ENCODE data around the gene ASGR1. TPM values are rescaled to one million over a fixed set of nuclear protein-coding genes. Genes with fewer than 3 reads are reported as not detected.

ASGR1 gene
- total RNA-seq, 2 experiments from 2014 or later, result 0.65 to 1.3 TPM

- POLR2A ChIA-PET, result interaction anchor here (3.3 kb wide), 1 partner anchor 19 kb away, joined by 19 read pairs; the partner anchor contains the start of gene PHF23
- CTCF ChIA-PET, result interaction anchor here (1.5 kb wide), 1 partner anchor 63 kb away, joined by 4 read pairs; the partner anchor contains the start of gene SLC2A4
These were observed 39.0 kb upstream of the ASGR1 start for GRCh38 chr17:7218166-7218565.

DNA sequence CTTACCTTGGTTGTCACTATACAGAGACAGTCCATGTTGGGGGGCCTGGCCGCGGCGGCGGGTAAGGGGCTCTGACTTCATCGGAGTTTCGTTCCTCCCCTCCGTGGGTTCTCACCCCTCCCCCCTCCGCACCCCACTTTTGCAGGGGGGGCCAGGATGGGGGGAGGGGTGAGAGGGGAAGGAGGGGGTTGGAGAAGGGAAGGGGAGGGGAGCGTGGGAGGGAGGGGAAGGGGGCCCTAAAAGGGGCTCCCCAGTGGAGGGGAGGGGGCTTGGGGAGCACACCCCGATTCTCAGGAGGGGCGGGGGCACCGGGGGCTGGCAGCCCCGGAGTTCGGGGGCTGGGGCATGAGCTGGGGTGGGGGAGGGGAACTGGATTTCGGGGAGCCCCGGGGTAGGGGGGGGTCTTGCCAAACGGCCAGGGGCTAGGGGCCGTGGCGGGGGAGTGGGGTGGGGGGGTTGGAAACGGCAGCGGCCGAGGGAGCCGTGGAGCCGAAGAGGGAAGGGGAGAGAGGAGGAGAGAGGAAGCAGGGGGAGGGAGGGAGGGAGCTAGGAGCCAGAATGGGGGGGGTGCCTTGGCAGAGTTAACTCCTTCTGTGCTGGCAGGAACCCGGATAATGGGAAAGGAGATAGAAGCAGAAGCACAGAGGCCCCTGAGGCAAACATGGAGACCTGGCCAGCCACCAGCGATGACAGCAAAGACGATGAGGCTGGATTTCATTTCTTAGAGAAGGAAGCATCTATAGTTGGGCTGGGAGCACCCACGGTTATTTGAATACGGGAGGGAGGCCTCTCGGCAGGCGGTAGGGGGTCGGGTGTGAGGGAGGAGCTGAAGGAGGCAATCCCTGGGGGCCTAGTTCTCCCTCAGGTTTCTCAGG is 38.2 kb upstream of the ASGR1 start:
- CTCF ChIA-PET, result no interaction called here
- POLR2A ChIA-PET, result no interaction called here

DNA sequence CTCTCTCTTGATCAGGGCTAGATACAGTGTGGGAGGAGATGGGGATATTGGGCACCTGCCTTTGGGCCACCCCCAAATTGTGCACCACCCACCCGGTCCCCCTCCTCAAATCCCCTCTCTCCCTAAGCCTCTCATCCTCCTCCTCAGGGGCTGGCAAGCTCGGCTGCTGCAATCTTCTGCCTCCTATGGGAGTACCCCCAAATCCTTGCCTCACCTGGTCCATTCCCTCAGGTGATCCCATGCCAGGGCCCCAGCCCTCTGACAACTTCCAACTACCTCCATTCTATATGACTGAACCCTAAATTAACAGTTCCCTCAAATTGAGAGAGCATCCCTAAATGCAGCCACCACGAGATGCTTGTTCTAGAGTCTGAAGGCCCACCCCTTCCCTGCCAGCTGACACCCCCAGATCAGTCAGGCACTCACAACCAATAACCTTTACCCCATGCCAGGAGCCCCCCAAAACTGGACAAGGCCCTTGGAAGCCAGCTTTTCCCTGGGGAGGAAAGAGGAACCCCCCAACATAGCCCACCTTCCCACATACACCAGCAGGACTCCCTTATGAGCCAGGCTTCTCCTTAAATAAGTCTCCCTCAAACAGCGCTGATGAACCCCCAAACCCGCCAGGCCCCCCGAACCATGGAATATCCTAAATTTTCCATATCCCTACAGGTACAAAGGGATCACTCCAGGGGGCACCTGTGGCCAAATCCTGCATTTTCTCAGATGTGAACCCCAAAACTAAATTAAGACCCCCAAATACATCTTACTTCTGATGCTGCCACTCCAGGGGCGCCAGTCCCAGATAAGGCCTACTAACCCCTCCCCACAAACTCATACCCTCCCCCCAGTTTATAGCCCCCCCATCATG is 37.3 kb upstream of the ASGR1 start:
- POLR2A ChIA-PET, result interaction anchor here (0.5 kb wide), 1 partner anchor 22 kb away, joined by 3 read pairs; no protein-coding TSS in a partner anchor

GRCh38 chr17:7215652-7216180 is 36.5 kb upstream of the ASGR1 start:
- CTCF ChIA-PET, result interaction anchor here (0.9 kb wide), 1 partner anchor 77 kb away, joined by 3 read pairs; no protein-coding TSS in a partner anchor
- POLR2A ChIA-PET, result interaction anchor here (0.5 kb wide), 1 partner anchor 22 kb away, joined by 3 read pairs; no protein-coding TSS in a partner anchor

More for the DNA sequence above, 37.3 kb upstream of the ASGR1 start:
- CTCF ChIA-PET, result interaction anchor here (0.9 kb wide), 1 partner anchor 76 kb away, joined by 3 read pairs; no protein-coding TSS in a partner anchor

GRCh38 chr17:7215136-7215638 is 36.0 kb upstream of the ASGR1 start:
- CTCF ChIA-PET, result no interaction called here
- POLR2A ChIA-PET, result interaction anchor here (1.0 kb wide), 1 partner anchor 23 kb away, joined by 3 read pairs; no protein-coding TSS in a partner anchor

GRCh38 chr17:7214300-7215135 is 35.3 kb upstream of the ASGR1 start:
- ChIA-PET POLR2A (interaction anchor here (0.5 to 1.0 kb wide), 2 partner anchors 23 to 975 kb away, joined by 3 read pairs; no protein-coding TSS in a partner anchor), CTCF (interaction anchor here (0.6 to 1.1 kb wide), 4 partner anchors 9 to 169 kb away, joined by 3 to 4 read pairs (median 3); no protein-coding TSS in a partner anchor)

- CTCF ChIA-PET, result interaction anchor here (0.6 to 1.1 kb wide), 4 partner anchors 8 to 168 kb away, joined by 3 to 4 read pairs (median 3); no protein-coding TSS in a partner anchor
These were observed 34.7 kb upstream of the ASGR1 start for GRCh38 chr17:7213895-7214299.

DNA sequence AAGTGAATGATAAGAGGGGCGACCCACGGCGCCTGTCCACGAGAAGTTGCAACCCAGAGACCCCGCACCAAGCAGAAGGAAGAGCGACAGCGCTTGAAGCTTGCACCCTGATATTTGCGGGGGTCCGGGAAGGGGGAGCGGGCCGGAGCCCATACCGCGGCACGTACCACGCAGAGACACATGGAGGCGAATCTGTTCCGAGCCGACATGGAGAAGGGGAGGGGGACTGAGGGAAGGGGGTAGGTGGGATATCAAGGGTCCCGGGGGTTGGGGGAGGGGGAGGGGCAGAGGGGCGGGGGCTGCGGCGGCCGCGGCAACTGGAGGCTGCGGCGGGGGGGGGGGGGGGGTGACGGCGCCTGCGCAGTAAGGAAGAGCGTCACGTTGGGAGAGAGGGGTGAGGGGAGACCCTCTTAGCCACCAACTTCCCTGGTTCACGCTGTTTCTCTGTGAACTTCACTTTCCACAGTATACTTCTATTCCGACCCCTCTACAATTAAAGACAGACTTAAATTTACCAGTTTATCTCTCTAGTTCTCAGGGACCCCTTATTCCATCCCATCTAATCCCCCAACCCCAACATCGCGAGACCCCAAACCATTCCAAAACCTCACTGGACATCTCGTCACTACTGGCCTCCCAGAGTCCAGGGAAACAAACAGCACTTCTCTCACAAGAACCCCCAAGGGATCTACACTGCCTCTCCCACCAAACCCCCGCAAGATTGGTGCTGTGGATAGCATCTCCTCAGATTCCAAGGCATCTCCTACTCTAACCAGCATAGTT is 32.5 kb upstream of the ASGR1 start:
- POLR2A ChIA-PET, result no interaction called here
- CTCF ChIA-PET, result no interaction called here

More at GRCh38 chr17:7213895-7214299, 34.7 kb upstream of the ASGR1 start:
- POLR2A ChIA-PET, result interaction anchor here (1.0 kb wide), 1 partner anchor 24 kb away, joined by 3 read pairs; no protein-coding TSS in a partner anchor

- CTCF ChIA-PET, result no interaction called here
- POLR2A ChIA-PET, result no interaction called here
These were observed 29.7 kb upstream of the ASGR1 start for GRCh38 chr17:7208754-7209460.

GRCh38 chr17:7208027-7208571 is 28.9 kb upstream of the ASGR1 start:
- CTCF ChIA-PET, result no interaction called here
- POLR2A ChIA-PET, result no interaction called here

GRCh38 chr17:7207120-7208001 is 28.2 kb upstream of the ASGR1 start:
- ChIA-PET CTCF (no interaction called here), POLR2A (no interaction called here)

DNA sequence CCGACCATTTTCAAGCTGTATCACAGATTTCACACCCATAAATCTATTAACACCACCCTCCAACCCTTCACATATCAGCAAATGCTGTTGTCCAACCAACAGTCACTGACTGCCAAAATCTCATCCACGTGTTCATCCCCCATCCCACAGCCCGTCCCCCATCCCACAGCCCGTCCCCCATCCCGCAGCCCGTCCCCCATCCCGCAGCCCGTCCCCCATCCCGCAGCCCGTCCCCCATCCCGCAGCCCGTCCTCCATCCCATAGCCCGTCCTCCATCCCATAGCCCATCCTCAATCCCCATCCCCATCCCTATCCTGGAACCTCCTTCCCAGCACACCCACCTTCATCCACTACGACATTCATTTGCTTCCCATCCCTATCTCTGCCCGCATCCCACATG is 26.4 kb upstream of the ASGR1 start:
- ChIA-PET CTCF (interaction anchor here (1.5 kb wide), 1 partner anchor 9 kb away, joined by 3 read pairs; no protein-coding TSS in a partner anchor), POLR2A (no interaction called here)

DNA sequence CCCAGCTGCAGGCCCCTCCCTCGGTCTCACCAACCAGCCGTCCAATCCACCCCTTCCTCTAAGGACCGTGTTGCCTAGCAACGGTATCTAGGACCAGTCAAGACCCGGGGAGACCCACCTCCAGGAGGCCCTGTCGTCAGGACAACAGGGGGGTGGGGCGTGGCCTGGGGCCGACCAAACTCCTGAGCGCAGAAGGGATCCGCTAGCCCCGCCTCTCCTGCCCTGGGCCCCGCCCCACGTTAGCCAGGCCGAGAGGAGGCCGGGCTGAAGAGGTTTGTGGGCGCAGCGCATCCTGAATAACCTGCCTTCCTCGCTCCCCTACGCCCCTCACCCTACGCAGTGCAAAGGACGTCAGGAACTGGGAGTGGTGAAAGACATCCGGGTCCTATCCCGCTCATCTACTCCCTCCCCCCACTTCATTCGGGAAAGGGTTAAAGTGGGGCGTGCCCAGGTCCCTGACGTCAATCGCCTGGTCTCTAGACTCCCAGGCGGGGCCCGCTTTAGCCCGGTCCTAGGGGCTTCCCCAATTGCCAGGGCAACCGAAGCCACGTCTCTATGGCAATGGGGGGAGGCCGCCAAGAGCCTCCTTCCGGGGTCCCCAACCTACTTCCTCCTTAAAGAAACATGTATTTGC is 25.8 kb upstream of the ASGR1 start:
- POLR2A ChIA-PET, result no interaction called here
- CTCF ChIA-PET, result interaction anchor here (0.6 to 1.5 kb wide), 2 partner anchors 9 to 79 kb away, joined by 3 read pairs; no protein-coding TSS in a partner anchor

GRCh38 chr17:7204336-7204735 is 25.2 kb upstream of the ASGR1 start:
- ChIA-PET POLR2A (interaction anchor here (0.6 kb wide), 1 partner anchor 34 kb away, joined by 3 read pairs; no protein-coding TSS in a partner anchor), CTCF (interaction anchor here (0.6 kb wide), 1 partner anchor 78 kb away, joined by 3 read pairs; no protein-coding TSS in a partner anchor)

GRCh38 chr17:7203391-7203790 is 24.2 kb upstream of the ASGR1 start:
- ChIA-PET POLR2A (no interaction called here), CTCF (interaction anchor here (1.1 kb wide), 1 partner anchor 10 kb away, joined by 4 read pairs; no protein-coding TSS in a partner anchor)

Data from activated CD8-positive, alpha-beta memory T cell treated with anti-CD3 and anti-CD28 coated beads for 36 hours (primary cell).